Gastroesophageal sphincter (tissue), 3 donors: Measurements from ENCODE around the gene RFTN1.

Experiments
- CTCF ChIP-seq, 4 experiments: fragments of 200-600 bp in 2 of 4; fragments of 450-650 bp in 2 of 4; sonication (generic) in 1 of 4; IDR thresholded peaks; one replicate each; pipeline ENCODE4 v1.5.1; 2017 to 2019; ENCODE audit warnings: antibody characterized with exemption in 4 of 4, mild to moderate bottlenecking in 2 of 4, moderate library complexity in 2 of 4
- POLR2AphosphoS5 ChIP-seq: sonication (generic); formaldehyde crosslinking; IDR thresholded peaks from one replicate; pipeline ENCODE4 v1.6.1; 2017; ENCODE audit warnings: antibody characterized with exemption

- TF ChIP-seq CTCF (IDR thresholded peaks at IDR 0.05) (no peak), POLR2AphosphoS5 (no peak)
Measured at GRCh38 chr3:16411441-16411840, 102.1 kb downstream of the RFTN1 start.
